Neural cell (in vitro differentiated cells): ENCODE data around the gene DYNLRB1. TPM values are rescaled to one million over a fixed set of nuclear protein-coding genes. Genes with fewer than 3 reads are reported as not detected.

Source experiments
- H2AFZ ChIP-seq: fragments of 200-600, 300-800 bp; sonication (generic), shearing (Covaris generic); 2 replicates; pipeline ENCODE4 v1.6.0; 2014; ENCODE audit warnings: low read depth, mild to moderate bottlenecking, antibody characterized with exemption, low read length, moderate library complexity
- H3F3A ChIP-seq: fragments of 200-600 bp; shearing (Covaris generic); 2 replicates; pipeline ENCODE4 v1.6.1; 2016; ENCODE audit warnings: mild to moderate bottlenecking, moderate library complexity, mixed read lengths, antibody characterized with exemption, low read length; ENCODE audit not compliant: insufficient read depth, poor library complexity, severe bottlenecking
- H3K27ac ChIP-seq: fragments of 200-600, 300-800 bp; sonication (generic), shearing (Covaris generic); 2 replicates; pipeline ENCODE4 v1.5.1; 2014; ENCODE audit warnings: mild to moderate bottlenecking, low read length, moderate library complexity
- H3K27me3 ChIP-seq: fragments of 300-800, 200-600 bp; sonication (generic), shearing (Covaris generic); 2 replicates; pipeline ENCODE4 v1.6.0; 2014; ENCODE audit warnings: mild to moderate bottlenecking, low read depth, low read length, moderate library complexity; ENCODE audit not compliant: insufficient read depth
- H3K36me3 ChIP-seq: fragments of 300-800, 200-600 bp; sonication (generic), shearing (Covaris generic); 2 replicates; pipeline ENCODE4 v1.5.1; 2014; ENCODE audit warnings: mild to moderate bottlenecking, antibody characterized with exemption, low read length, moderate library complexity; ENCODE audit not compliant: insufficient read depth
- H3K4me2 ChIP-seq: fragments of 300-800, 200-600 bp; sonication (generic), shearing (Covaris generic); 2 replicates; pipeline ENCODE4 v1.6.0; 2014; ENCODE audit warnings: mild to moderate bottlenecking, low read length
- H3K4me3 ChIP-seq: fragments of 300-800, 200-600 bp; sonication (generic), shearing (Covaris generic); 2 replicates; pipeline ENCODE4 v1.5.1; 2014; ENCODE audit warnings: mild to moderate bottlenecking, low read length, moderate library complexity
- H3K79me2 ChIP-seq: fragments of 200-600 bp; shearing (Covaris generic); replicated peaks from 2 replicates; pipeline ENCODE4 v1.6.0; 2014; ENCODE audit warnings: mild to moderate bottlenecking, low read length, moderate library complexity; ENCODE audit not compliant: insufficient read depth
- H3K9ac ChIP-seq: fragments of 300-800, 200-600 bp; sonication (generic), shearing (Covaris generic); 2 replicates; pipeline ENCODE4 v1.6.1; 2016; ENCODE audit warnings: mild to moderate bottlenecking, low read length, mixed read lengths
- H3K9me2 ChIP-seq: fragments of 200-600 bp; shearing (Covaris generic); 2 replicates; pipeline ENCODE4 v1.6.1; 2016; ENCODE audit warnings: mild to moderate bottlenecking, low read length, mixed read lengths; ENCODE audit not compliant: insufficient read depth
- H3K9me3 ChIP-seq: fragments of 200-600, 300-800 bp; sonication (generic), shearing (Covaris generic); 2 replicates; pipeline ENCODE4 v1.6.1; 2016; ENCODE audit warnings: mild to moderate bottlenecking, mixed run types, low read length, moderate library complexity, mixed read lengths
- H4K20me1 ChIP-seq: fragments of 200-600 bp; shearing (Covaris generic); 2 replicates; pipeline ENCODE4 v1.6.1; 2016; ENCODE audit warnings: mild to moderate bottlenecking, mixed run types; ENCODE audit not compliant: insufficient read depth
- CTCF ChIP-seq: fragments of 450-650 bp; IDR thresholded peaks from 2 replicates; pipeline ENCODE4 v1.5.1; 2014; ENCODE audit warnings: antibody characterized with exemption, mild to moderate bottlenecking, moderate library complexity; ENCODE audit not compliant: poor library complexity, severe bottlenecking
- EP300 ChIP-seq: fragments of 450-650 bp; conservative IDR thresholded peaks from 2 replicates; pipeline ENCODE4 v1.6.1; 2014; ENCODE audit warnings: antibody characterized with exemption, mild to moderate bottlenecking, moderate library complexity; ENCODE audit not compliant: poor library complexity, severe bottlenecking
- EZH2 ChIP-seq: fragments of 200-600, 300-800 bp; shearing (Covaris generic), sonication (generic); IDR thresholded peaks from 2 replicates; pipeline ENCODE4 v1.6.1; 2014; ENCODE audit warnings: antibody characterized with exemption, low read length, borderline replicate concordance, mild to moderate bottlenecking; ENCODE audit not compliant: insufficient read depth, poor library complexity, severe bottlenecking
- MXI1 ChIP-seq: fragments of 450-650 bp; conservative IDR thresholded peaks from 2 replicates; pipeline ENCODE4 v1.6.1; 2014; ENCODE audit warnings: antibody characterized with exemption, mild to moderate bottlenecking; ENCODE audit not compliant: poor library complexity, severe bottlenecking
- RAD21 ChIP-seq: fragments of 450-650 bp; conservative IDR thresholded peaks from 2 replicates; pipeline ENCODE4 v1.6.1; 2014; ENCODE audit warnings: antibody characterized with exemption, mild to moderate bottlenecking, moderate library complexity
- REST ChIP-seq: IDR thresholded peaks from 2 replicates; pipeline ENCODE4 v1.6.1; 2012; ENCODE audit warnings: borderline replicate concordance
- SMC3 ChIP-seq: fragments of 450-650 bp; conservative IDR thresholded peaks from 2 replicates; pipeline ENCODE4 v1.6.1; 2014; ENCODE audit warnings: antibody characterized with exemption, mild to moderate bottlenecking, moderate library complexity; ENCODE audit not compliant: poor library complexity
- TAF1 ChIP-seq: IDR thresholded peaks from 2 replicates; pipeline ENCODE4 v1.6.1; 2012; ENCODE audit warnings: low read depth
- polyA plus RNA-seq: library from polyadenylated mRNA; depleted of rRNA; stranded (reverse); fragments of >200 nt; gene quantifications from 2 replicates; pipeline ENCODE4 v1.2.3, GENCODE V29; 2014

Gene DYNLRB1
- polyA plus RNA-seq, 1 donor from 2014 or later: 103 TPM

- TF ChIP-seq EZH2: no peak
- no peak for TF ChIP-seq MXI1
- TF ChIP-seq EP300: no peak
- TF ChIP-seq SMC3: no peak
- TF ChIP-seq TAF1: no peak
- no peaks in the 10 kb centered on the region for H4K20me1 ChIP-seq
- no peaks in the 10 kb centered on the region for H3K9me3 ChIP-seq
- H3K4me3 ChIP-seq: no peak overlapping the region
- no peak overlapping the region for H3K27ac ChIP-seq
- H3K79me2 ChIP-seq: no peaks in the 10 kb centered on the region
- H3K27me3 ChIP-seq: no peaks in the 10 kb centered on the region
- H3K4me2 ChIP-seq: no peak overlapping the region
- no peak overlapping the region for H3K9ac ChIP-seq
- H3F3A ChIP-seq: no peaks in the 10 kb centered on the region
- H3K9me2 ChIP-seq: no peaks in the 10 kb centered on the region
- no peaks in the 10 kb centered on the region for H3K36me3 ChIP-seq
- H2AFZ ChIP-seq: no peak overlapping the region
These were observed 43.9 kb downstream of the DYNLRB1 start for GRCh38 chr20:34560141-34560523.

- no peak overlapping the region for H3K4me2 ChIP-seq
- no peak overlapping the region for H3K9ac ChIP-seq
- H3K36me3 ChIP-seq: no peaks in the 10 kb centered on the region
- no peaks in the 10 kb centered on the region for H4K20me1 ChIP-seq
- H3K79me2 ChIP-seq: no peaks in the 10 kb centered on the region
- H2AFZ ChIP-seq: no peak overlapping the region
- no peaks in the 10 kb centered on the region for H3K9me3 ChIP-seq
- TF ChIP-seq RAD21: no peak
- no peak for TF ChIP-seq CTCF
- TF ChIP-seq EP300: no peak
- no peak for TF ChIP-seq TAF1
- H3F3A ChIP-seq: no peaks in the 10 kb centered on the region
- no peak overlapping the region for H3K27ac ChIP-seq
- no peaks in the 10 kb centered on the region for H3K9me2 ChIP-seq
- no peaks in the 10 kb centered on the region for H3K27me3 ChIP-seq
- no peak overlapping the region for H3K4me3 ChIP-seq
These were observed 44.4 kb downstream of the DYNLRB1 start for GRCh38 chr20:34560614-34561013.

GRCh38 chr20:34561661-34562060 lies 45.4 kb downstream of the DYNLRB1 start:
- Histone ChIP-seq H3K27me3 (no peaks in the 10 kb centered on the region), H3K4me3 (no peak overlapping the region), H3K36me3 (no peaks in the 10 kb centered on the region), H4K20me1 (no peaks in the 10 kb centered on the region), H3K9me3 (no peaks in the 10 kb centered on the region), H3K4me2 (no peak overlapping the region), H3K9me2 (no peaks in the 10 kb centered on the region), H3K79me2 (no peaks in the 10 kb centered on the region), H2AFZ (no peak overlapping the region), H3F3A (no peaks in the 10 kb centered on the region), H3K27ac (no peak overlapping the region), H3K9ac (no peak overlapping the region)
- TF ChIP-seq REST (no peak), EZH2 (no peak), SMC3 (no peak)
